CD4-positive, alpha-beta T cell (primary cell): Measurements from ENCODE around the gene LRP8. TPM values are rescaled to one million over a fixed set of nuclear protein-coding genes. Genes with fewer than 3 reads are reported as not detected.

Source experiments
- ATAC-seq: fragments of 200-7000 bp; cut with Tn5 transposase; one replicate; pipeline ENCODE4 v1.10.0; 2022; ENCODE audit warnings: mild to moderate bottlenecking; ENCODE audit not compliant: poor library complexity
- CTCF ChIA-PET: fragments of 350-600 bp; sonication (Branson Sonifier 250); formaldehyde crosslinking; loops from one replicate; lab custom pipeline; 2021; ENCODE audit warnings: antibody characterized with exemption, inconsistent platforms; lab: Charles Lee
- POLR2A ChIA-PET: fragments of 350-600 bp; sonication (Branson Sonifier 250); formaldehyde crosslinking; loops from one replicate; lab custom pipeline; 2021; ENCODE audit warnings: antibody characterized with exemption, inconsistent platforms; lab: Charles Lee
- DNase-seq, 14 experiments: peaks; one replicate each; pipeline ENCODE4 v3.0.0-alpha.2; 2013 to 2020; ENCODE audit warnings: mixed read lengths in 2 of 14
- H3K27ac ChIP-seq, 2 donors: one replicate each; pipeline versions ENCODE4 v1.5.1 to v1.7.0; 2013; ENCODE audit warnings: low read length in 2 of 2, low read depth in 1 of 2, mild to moderate bottlenecking in 1 of 2
- H3K27me3 ChIP-seq, 2 experiments: 1 replicate in 1 of 2; 2 replicates in 1 of 2; pipeline versions ENCODE4 v1.6.1 to v1.7.0; 2013; ENCODE audit warnings: low read length in 2 of 2, control low read depth in 1 of 2, mild to moderate bottlenecking in 1 of 2, moderate library complexity in 1 of 2; ENCODE audit not compliant: insufficient read depth in 2 of 2, control insufficient read depth in 1 of 2
- H3K36me3 ChIP-seq: one replicate; pipeline ENCODE4 v1.6.1; 2013; ENCODE audit warnings: low read length, control low read depth; ENCODE audit not compliant: insufficient read depth
- H3K4me1 ChIP-seq: one replicate; pipeline ENCODE4 v1.6.1; 2013; ENCODE audit warnings: low read length, control low read depth; ENCODE audit not compliant: insufficient read depth
- H3K4me3 ChIP-seq: one replicate; pipeline ENCODE4 v1.5.1; 2013; ENCODE audit warnings: mild to moderate bottlenecking, low read length, moderate library complexity
- H3K9me3 ChIP-seq, 2 experiments: 1 replicate in 1 of 2; 2 replicates in 1 of 2; pipeline versions ENCODE4 v1.6.1 to v1.7.0; 2013; ENCODE audit warnings: low read length in 2 of 2, mild to moderate bottlenecking in 2 of 2, control low read depth in 1 of 2, moderate library complexity in 1 of 2; ENCODE audit not compliant: control insufficient read depth in 1 of 2, insufficient read depth in 1 of 2
- H3K27ac Mint-ChIP-seq: one replicate; pipeline ENCODE4 v1.8.0; 2020; ENCODE audit warnings: mixed read lengths
- H3K27me3 Mint-ChIP-seq: one replicate; pipeline ENCODE4 v1.8.0; 2021; ENCODE audit warnings: mixed read lengths
- H3K36me3 Mint-ChIP-seq: one replicate; pipeline ENCODE4 v1.8.0; 2021; ENCODE audit warnings: low read depth, mixed read lengths
- H3K4me1 Mint-ChIP-seq: one replicate; pipeline ENCODE4 v1.8.0; 2021; ENCODE audit warnings: low read depth, mixed read lengths
- H3K4me3 Mint-ChIP-seq: one replicate; pipeline ENCODE4 v1.8.0; 2020; ENCODE audit warnings: mild to moderate bottlenecking, mixed read lengths
- H3K9me3 Mint-ChIP-seq: one replicate; pipeline ENCODE4 v1.8.0; 2020; ENCODE audit warnings: mixed read lengths
- CTCF ChIP-seq: fragments of 200-600 bp; IDR thresholded peaks from one replicate; pipeline ENCODE4 v1.8.0; 2022; ENCODE audit warnings: antibody characterized with exemption, mild to moderate bottlenecking
- intact Hi-C, 2 experiments: fragments of 100-400 bp; cut with DNase I in 1 of 2; cut with micrococcal nuclease in 1 of 2; formaldehyde crosslinking; loops; one replicate each; pipeline versions ENCODE4 v1.15.1 to v1.9.0; 2023 to 2025; cut with DNase I, micrococcal nuclease
- total RNA-seq, 174 experiments: library from RNA in 2 of 174; stranded (reverse) in 2 of 174; gene quantifications; one replicate each; pipeline ENCODE4 v1.2.3 and lab custom pipeline; 2021 to 2026

The LRP8 gene
- total RNA-seq, 2 experiments from 2014 or later, result 8.1 to 11.5 TPM

DNA sequence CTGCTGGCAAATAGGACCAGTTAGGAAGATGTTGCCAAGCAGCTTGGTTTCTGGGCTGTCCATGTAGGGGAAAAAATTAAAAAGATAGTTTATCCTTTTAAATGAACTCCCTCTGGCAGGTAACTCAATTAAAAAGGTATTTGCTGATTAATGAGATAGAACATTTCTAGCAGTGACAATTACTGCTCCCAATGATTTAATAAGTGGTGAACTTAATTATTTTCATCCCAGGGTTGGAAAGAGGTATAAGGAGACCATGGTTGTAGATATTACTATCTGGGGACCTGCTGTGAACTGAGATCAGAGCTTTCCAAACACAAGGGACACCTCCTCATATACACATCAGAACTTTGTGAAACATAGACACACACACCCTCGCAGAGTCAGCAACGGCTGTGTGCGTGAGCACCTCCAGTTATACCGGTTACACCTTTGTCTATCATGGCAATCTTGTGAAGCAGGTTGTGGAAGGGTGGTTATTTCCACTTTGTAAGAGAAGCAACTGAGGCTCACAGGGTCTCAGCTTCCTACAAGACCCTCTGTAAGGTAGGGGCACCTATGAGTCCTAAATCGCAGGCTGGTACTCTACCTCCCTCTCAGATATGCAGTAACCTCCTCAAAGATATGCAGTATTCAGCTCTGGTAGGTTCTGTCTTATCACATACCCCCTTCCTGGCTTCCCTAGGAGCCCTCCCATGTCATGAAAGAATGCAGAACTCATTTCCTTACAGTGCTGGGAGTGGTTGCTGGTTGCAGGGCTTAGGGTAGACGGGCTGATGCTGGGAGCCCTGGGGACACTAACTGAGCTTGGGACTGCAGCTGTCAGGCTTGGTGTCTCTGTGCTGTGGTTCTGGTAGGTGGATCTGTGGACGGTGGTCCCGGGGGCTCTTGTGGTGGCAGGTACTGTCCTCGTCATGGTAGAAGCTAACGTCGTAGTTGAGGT, 71.1 kb downstream of the LRP8 start:
- intact Hi-C loops, result no loop called here

DNA sequence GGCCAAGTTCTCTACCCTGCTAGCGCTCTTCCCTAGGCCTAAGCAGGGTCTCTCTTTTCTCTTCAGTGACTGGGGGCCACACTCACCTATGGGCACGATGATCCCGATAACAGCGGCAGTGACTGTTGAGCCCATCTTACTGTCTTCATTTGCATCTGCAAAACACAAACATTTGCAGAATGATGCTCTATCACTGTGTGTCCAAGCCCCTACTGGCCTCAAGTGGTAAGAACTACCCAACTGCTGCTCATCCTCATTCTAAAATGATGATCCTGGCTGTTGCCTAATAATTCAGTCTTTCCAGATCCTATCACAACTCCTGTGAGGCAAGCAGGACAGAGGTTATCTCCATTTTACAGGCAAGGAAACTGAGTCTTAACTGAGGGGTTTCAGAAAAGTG, 72.8 kb downstream of the LRP8 start:
- H3K4me1 Mint-ChIP-seq, result no peaks in the 10 kb centered on the region
- no peak overlapping the region for H3K27ac Mint-ChIP-seq
- H3K4me3 Mint-ChIP-seq, result no peak overlapping the region
- Histone ChIP-seq H3K4me3 (no peak overlapping the region), H3K27me3 (no peaks in the 10 kb centered on the region), H3K36me3 (peaks cover 19% of the 10 kb centered on the region), H3K27ac (no peak overlapping the region), H3K9me3 (no peaks in the 10 kb centered on the region), H3K4me1 (no peaks in the 10 kb centered on the region)
- no peak for TF ChIP-seq CTCF
- intact Hi-C loops, result no loop called here
- ATAC-seq (no peak), DNase-seq (no peak)
- POLR2A ChIA-PET, result no interaction called here
- peaks cover 13% of the 10 kb centered on the region for H3K36me3 Mint-ChIP-seq
- CTCF ChIA-PET, result interaction anchor here (1.1 kb wide), 1 partner anchor 23 kb away, joined by 3 read pairs; no protein-coding TSS in a partner anchor
- no peaks in the 10 kb centered on the region for H3K27me3 Mint-ChIP-seq
- no peaks in the 10 kb centered on the region for H3K9me3 Mint-ChIP-seq

More for the DNA sequence above, 71.1 kb downstream of the LRP8 start:
- CTCF ChIA-PET, result interaction anchor here (1.1 kb wide), 1 partner anchor 21 kb away, joined by 3 read pairs; no protein-coding TSS in a partner anchor
- Mint-ChIP-seq H3K9me3 (no peaks in the 10 kb centered on the region), H3K27ac (no peak overlapping the region), H3K4me3 (no peak overlapping the region), H3K27me3 (no peaks in the 10 kb centered on the region), H3K36me3 (peaks cover 8% of the 10 kb centered on the region), H3K4me1 (no peaks in the 10 kb centered on the region)
- POLR2A ChIA-PET, result no interaction called here
- no peaks in the 10 kb centered on the region for H3K4me1 ChIP-seq
- no peak overlapping the region for H3K27ac ChIP-seq
- DNase-seq (no peak), ATAC-seq (no peak)
- H3K36me3 ChIP-seq, result peaks cover 24% of the 10 kb centered on the region
- no peaks in the 10 kb centered on the region for H3K27me3 ChIP-seq
- no peak for TF ChIP-seq CTCF
- H3K9me3 ChIP-seq, result no peaks in the 10 kb centered on the region
- H3K4me3 ChIP-seq, result no peak overlapping the region

DNA sequence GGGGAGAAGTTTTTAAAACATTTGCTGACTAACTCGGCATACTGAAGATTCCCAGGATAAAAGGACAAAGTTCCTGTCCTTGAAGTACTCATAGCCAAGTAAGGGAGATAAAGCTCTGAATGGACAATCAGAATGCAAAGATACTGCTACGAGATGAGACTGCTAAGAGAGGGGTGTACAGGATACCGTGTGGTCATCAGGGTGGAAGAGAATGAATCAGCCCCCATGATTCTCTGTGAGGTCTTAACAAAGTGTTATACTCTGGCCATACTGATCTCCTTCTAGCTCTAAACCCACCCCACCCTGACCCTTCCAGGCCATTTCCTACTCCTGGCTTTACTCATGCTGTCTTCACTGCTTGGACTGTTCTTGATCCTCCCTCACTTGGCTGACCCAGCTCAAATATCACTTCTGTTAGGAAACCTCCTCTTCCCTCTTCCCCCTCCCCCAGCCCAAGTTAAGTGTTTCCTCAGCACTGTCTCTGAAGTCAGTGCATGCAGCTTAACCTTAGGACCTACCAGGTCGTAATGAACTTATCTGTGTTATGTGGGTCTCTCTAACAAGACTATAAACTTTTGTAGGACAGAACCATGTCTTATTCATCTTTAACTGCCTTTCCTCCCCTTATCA, 73.7 kb downstream of the LRP8 start:
- H3K4me3 ChIP-seq, result no peak overlapping the region
- no peaks in the 10 kb centered on the region for H3K9me3 Mint-ChIP-seq
- no peak overlapping the region for H3K27ac ChIP-seq
- H3K27me3 Mint-ChIP-seq, result no peaks in the 10 kb centered on the region
- H3K27ac Mint-ChIP-seq, result no peak overlapping the region
- H3K36me3 ChIP-seq, result peaks cover 13% of the 10 kb centered on the region
- TF ChIP-seq CTCF, result no peak
- intact Hi-C loops, result no loop called here
- H3K27me3 ChIP-seq, result no peaks in the 10 kb centered on the region
- no peaks in the 10 kb centered on the region for H3K9me3 ChIP-seq
- CTCF ChIA-PET, result no interaction called here
- H3K4me1 Mint-ChIP-seq, result no peaks in the 10 kb centered on the region
- H3K4me1 ChIP-seq, result no peaks in the 10 kb centered on the region
- POLR2A ChIA-PET, result no interaction called here
- ATAC-seq, result no peak
- peaks cover 13% of the 10 kb centered on the region for H3K36me3 Mint-ChIP-seq
- DNase-seq, result no peak
- no peak overlapping the region for H3K4me3 Mint-ChIP-seq
